ENCODE data around the gene HSFX1.
"Not testable (repeated sequence)": the region's sequence is repeated elsewhere in the genome, so short reads cannot be mapped to it uniquely, and the experiment has no call there.

The HSFX1 gene

GRCh38 chrX:149773768-149774167 is at the start of gene HSFX1:
Gene HSFX1 (plus strand): TSS chrX:149774068. CDS start chrX:149774682, 614 bp downstream.
- DNase-seq: not testable (repeated sequence)

GRCh38 chrX:149727308-149727707 is 46.6 kb upstream of the HSFX1 start:
- DNase-seq: not testable (repeated sequence)

- not testable (repeated sequence) for DNase-seq
Observed at GRCh38 chrX:149742269-149742668, 31.6 kb upstream of the HSFX1 start.

GRCh38 chrX:149746390-149747007 is 27.4 kb upstream of the HSFX1 start:
- not testable (repeated sequence) for DNase-seq

GRCh38 chrX:149757206-149758067 is 16.4 kb upstream of the HSFX1 start:
- no peak for DNase-seq

- DNase-seq: no peak
Observed at GRCh38 chrX:149758068-149758714, 15.7 kb upstream of the HSFX1 start.

GRCh38 chrX:149758715-149759078 is 15.2 kb upstream of the HSFX1 start:
- DNase-seq: not testable (repeated sequence)

GRCh38 chrX:149759824-149760223 is 14.0 kb upstream of the HSFX1 start:
- DNase-seq: no peak

- no peak for DNase-seq
Observed at GRCh38 chrX:149760965-149761364, 12.9 kb upstream of the HSFX1 start.

GRCh38 chrX:149761858-149762674 is 11.8 kb upstream of the HSFX1 start:
- DNase-seq: not testable (repeated sequence)

GRCh38 chrX:149762696-149763614 is 10.9 kb upstream of the HSFX1 start:
- DNase-seq: no peak

- DNase-seq: not testable (repeated sequence)
Observed at GRCh38 chrX:149770344-149770743, 3.5 kb upstream of the HSFX1 start.

- not testable (repeated sequence) for DNase-seq
Observed at GRCh38 chrX:149773026-149773425, 842 bp upstream of the HSFX1 start.

- not testable (repeated sequence) for DNase-seq
Observed at GRCh38 chrX:149777999-149778398, 4.1 kb downstream of the HSFX1 start.

- not testable (repeated sequence) for DNase-seq
Observed at GRCh38 chrX:149781727-149782126, 7.9 kb downstream of the HSFX1 start, which contains the start of gene MAGEA9. Gene MAGEA9 (plus strand): TSS chrX:149781930. CDS start chrX:149786211, 4,281 bp downstream.

GRCh38 chrX:149795531-149795930 is 21.7 kb downstream of the HSFX1 start:
- DNase-seq: not testable (repeated sequence)

- DNase-seq: no peak
Observed at GRCh38 chrX:149799095-149799714, 25.3 kb downstream of the HSFX1 start.

- DNase-seq: no peak
Observed at GRCh38 chrX:149799938-149800337, 26.1 kb downstream of the HSFX1 start.

GRCh38 chrX:149803458-149804062 is 29.7 kb downstream of the HSFX1 start:
- no peak for DNase-seq

- peak; percentile 5 for DNase-seq
Observed at GRCh38 chrX:149804102-149804501, 30.2 kb downstream of the HSFX1 start.
